DOHH2 (cell line): Measurements from ENCODE around the gene GGPS1.

Source experiments
- CTCF ChIP-seq: fragments of 200-600 bp; sonication (generic); IDR thresholded peaks from one replicate; pipeline ENCODE4 v1.5.1; 2014; ENCODE audit warnings: antibody characterized with exemption, mild to moderate bottlenecking, low read depth, low read length; ENCODE audit not compliant: poor library complexity, severe bottlenecking
- EZH2phosphoT487 ChIP-seq: fragments of 200-600 bp; sonication (generic); IDR thresholded peaks from 2 replicates; pipeline ENCODE4 v1.6.1; 2017; ENCODE audit warnings: borderline replicate concordance, mild to moderate bottlenecking, antibody characterized with exemption, low read length, moderate library complexity, mixed read lengths

GRCh38 chr1:235341334-235341733 lies 13.0 kb downstream of the GGPS1 start:
- TF ChIP-seq CTCF (no peak), EZH2phosphoT487 (no peak)
